BE2C (cell line): ENCODE measurements around the gene LRMDA.

Experiments
- DNase-seq: peaks from one replicate; pipeline ENCODE4 v3.0.0-alpha.2; 2020
- H3K27me3 ChIP-seq: fragments of 250-450 bp; sonication (Bioruptor Pico); 2 replicates; pipeline ENCODE4 v1.5.1; 2020; ENCODE audit warnings: mild to moderate bottlenecking
- H3K36me3 ChIP-seq: fragments of 250-450 bp; sonication (Bioruptor Pico); 2 replicates; pipeline ENCODE4 v1.5.1; 2020; ENCODE audit warnings: mild to moderate bottlenecking
- H3K4me1 ChIP-seq: fragments of 250-450 bp; sonication (Bioruptor Pico); 2 replicates; pipeline ENCODE4 v1.5.1; 2020
- H3K4me3 ChIP-seq: 2 replicates; pipeline ENCODE4 v1.5.1; 2011; ENCODE audit warnings: low read depth, low read length
- H3K9me3 ChIP-seq: fragments of 250-450 bp; sonication (Bioruptor Pico); 2 replicates; pipeline ENCODE4 v1.5.1; 2020
- TF ChIP-seq, protein P1 (sequence below): IDR thresholded peaks from 2 replicates; pipeline ENCODE4 v1.5.1; 2012; ENCODE audit warnings: mild to moderate bottlenecking, low read depth, low read length

LRMDA gene

DNA sequence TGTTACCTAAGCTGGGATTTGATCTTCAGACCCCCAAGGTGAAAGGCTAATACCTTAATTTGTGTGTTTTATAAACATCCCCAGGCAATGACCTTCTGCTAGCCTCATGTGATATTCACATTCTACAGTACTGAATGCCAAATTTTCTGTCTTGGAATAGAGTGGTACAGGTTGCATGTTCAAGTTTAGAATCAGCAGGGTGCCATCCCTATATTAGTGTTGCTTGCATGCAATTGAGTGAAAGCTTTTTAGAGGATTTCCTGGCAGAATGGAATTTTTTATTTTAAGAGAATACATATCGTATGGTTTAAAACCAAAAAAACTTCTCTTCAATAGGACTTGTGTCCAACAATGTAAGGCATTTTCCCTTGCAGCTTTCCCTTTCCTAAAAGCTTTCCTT is 107.3 kb downstream of the LRMDA start:
- Histone ChIP-seq H3K9me3 (no peaks in the 10 kb centered on the region), H3K36me3 (no peaks in the 10 kb centered on the region), H3K4me1 (peaks cover 4% of the 10 kb centered on the region; the same call in 1 of the 2 replicates), H3K4me3 (no peak overlapping the region), H3K27me3 (no peaks in the 10 kb centered on the region)
- TF ChIP-seq, protein P1, sequence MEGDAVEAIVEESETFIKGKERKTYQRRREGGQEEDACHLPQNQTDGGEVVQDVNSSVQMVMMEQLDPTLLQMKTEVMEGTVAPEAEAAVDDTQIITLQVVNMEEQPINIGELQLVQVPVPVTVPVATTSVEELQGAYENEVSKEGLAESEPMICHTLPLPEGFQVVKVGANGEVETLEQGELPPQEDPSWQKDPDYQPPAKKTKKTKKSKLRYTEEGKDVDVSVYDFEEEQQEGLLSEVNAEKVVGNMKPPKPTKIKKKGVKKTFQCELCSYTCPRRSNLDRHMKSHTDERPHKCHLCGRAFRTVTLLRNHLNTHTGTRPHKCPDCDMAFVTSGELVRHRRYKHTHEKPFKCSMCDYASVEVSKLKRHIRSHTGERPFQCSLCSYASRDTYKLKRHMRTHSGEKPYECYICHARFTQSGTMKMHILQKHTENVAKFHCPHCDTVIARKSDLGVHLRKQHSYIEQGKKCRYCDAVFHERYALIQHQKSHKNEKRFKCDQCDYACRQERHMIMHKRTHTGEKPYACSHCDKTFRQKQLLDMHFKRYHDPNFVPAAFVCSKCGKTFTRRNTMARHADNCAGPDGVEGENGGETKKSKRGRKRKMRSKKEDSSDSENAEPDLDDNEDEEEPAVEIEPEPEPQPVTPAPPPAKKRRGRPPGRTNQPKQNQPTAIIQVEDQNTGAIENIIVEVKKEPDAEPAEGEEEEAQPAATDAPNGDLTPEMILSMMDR = no peak
- DNase-seq = no peak

DNA sequence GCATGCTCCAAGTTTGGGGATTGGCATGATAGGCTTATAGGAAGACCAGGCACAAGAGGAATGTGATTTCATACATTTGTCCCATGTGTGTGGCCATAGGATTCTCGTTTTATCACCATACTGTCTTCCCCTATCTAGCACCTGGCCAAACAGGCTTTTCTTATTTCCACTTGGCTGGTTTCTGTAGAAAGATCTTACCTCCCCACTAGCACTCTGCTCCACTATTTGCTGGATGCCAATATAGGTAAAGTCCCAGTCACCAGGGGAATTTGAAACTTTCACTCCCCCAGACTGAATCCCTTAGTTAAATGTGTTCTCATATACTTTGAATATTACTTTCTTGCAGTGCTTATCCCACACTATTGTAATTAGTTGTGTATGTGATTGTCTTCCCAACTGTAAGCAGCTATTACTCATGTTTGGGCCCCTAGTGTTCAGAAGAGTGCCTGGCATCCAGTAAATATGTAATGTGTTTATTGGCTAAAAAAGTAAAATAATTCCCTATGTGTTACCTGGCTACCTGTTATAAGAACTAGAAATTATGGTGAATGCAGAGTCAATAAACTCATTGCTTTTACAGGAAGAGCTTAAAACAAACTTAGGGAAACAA is 109.0 kb downstream of the LRMDA start:
- DNase-seq = no peak
- TF ChIP-seq, protein P1 = no peak
- H3K4me1 ChIP-seq = peaks cover 4% of the 10 kb centered on the region; the same call in 1 of the 2 replicates
- no peaks in the 10 kb centered on the region for H3K27me3 ChIP-seq
- H3K36me3 ChIP-seq = no peaks in the 10 kb centered on the region
- no peak overlapping the region for H3K4me3 ChIP-seq
- no peaks in the 10 kb centered on the region for H3K9me3 ChIP-seq

DNA sequence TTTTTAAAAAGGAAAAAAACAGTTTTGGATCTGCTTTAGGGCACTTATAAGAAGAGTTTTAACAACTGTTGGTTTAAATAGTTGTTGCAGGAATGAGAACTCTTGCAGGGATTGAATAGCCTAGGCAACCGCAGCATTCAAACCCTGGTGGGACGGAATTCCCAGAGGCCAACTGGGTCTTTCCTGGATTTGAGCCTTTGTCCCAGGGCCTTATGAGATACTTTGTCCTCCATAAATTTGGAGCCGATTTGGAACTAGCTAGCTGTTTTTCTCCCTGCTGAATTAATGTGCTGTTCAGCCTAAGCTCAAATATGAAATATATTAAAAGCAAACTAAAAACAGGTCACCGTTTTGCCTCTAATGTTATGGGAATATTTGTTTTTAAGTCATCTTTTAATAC is 109.6 kb downstream of the LRMDA start:
- Histone ChIP-seq H3K4me3 (no peak overlapping the region), H3K4me1 (peaks cover 4% of the 10 kb centered on the region; the same call in 1 of the 2 replicates), H3K36me3 (no peaks in the 10 kb centered on the region), H3K27me3 (no peaks in the 10 kb centered on the region), H3K9me3 (no peaks in the 10 kb centered on the region)
- no peak for DNase-seq
- TF ChIP-seq, protein P1 = no peak

DNA sequence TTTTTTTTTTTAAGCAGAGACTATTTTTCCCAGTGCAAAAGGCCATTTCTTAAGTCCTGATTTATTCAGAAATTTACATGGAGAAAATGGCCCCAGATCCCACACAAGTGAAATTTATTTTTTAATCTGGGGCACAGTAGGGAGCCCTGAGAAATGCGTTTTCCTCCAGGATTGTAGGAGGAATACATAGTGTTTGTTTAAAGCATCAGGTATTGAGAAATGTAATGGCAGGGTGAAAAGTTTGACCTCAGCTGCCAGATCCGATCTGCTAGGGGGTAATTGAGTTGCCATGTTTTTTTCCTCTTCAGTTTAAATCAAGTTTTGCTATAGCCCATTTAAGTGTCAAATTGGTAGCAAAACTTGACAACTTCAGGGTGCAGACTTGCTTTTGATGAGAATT is 110.0 kb downstream of the LRMDA start:
- Histone ChIP-seq H3K4me1 (peaks cover 4% of the 10 kb centered on the region; the same call in 1 of the 2 replicates), H3K27me3 (no peaks in the 10 kb centered on the region), H3K9me3 (no peaks in the 10 kb centered on the region), H3K4me3 (no peak overlapping the region), H3K36me3 (no peaks in the 10 kb centered on the region)
- TF ChIP-seq, protein P1 = no peak
- DNase-seq = no peak

DNA sequence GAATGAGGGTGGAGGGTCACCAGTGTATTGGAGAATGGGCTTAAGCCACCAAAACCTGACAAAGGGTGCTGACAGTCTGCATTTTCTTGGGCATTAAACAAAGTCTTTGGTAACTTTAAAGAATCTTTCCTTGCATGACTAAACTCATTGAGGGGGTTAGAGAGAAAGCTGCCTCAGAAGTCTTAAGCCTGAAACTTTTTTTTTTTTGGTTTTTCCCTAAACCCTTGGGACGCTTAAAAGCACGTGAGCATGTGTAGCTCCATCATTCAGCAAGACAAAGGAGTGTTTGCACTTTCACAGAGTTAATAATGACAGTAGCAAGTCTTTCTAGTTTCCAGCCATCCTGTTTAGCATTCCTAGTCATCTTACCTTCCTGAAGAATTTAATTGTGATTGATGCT is 110.7 kb downstream of the LRMDA start:
- Histone ChIP-seq H3K36me3 (no peaks in the 10 kb centered on the region), H3K27me3 (no peaks in the 10 kb centered on the region), H3K9me3 (no peaks in the 10 kb centered on the region), H3K4me1 (peaks cover 4% of the 10 kb centered on the region; the same call in 1 of the 2 replicates), H3K4me3 (no peak overlapping the region)
- TF ChIP-seq, protein P1 = no peak
- no peak for DNase-seq

DNA sequence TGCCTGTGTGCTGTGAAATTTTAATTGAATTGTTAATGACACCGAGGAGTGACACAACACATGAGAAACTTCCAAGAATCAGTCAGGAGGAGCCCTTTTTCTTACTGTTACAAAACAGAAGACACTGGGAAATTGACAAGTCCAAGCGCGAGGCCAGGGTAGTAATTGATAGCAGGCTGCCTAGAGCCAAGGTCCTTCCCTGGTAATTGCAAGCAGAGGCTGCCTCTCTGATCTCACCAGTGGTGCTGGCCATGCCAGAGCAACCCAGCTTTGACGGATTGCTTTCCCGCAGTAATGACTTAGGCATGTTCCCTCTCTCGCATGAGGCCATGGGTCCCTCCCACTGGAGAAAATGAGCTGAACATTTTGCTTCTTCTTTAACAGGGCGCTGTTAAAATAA is 111.5 kb downstream of the LRMDA start:
- H3K27me3 ChIP-seq = no peaks in the 10 kb centered on the region
- no peak overlapping the region for H3K4me3 ChIP-seq
- TF ChIP-seq, protein P1 = no peak
- H3K9me3 ChIP-seq = no peaks in the 10 kb centered on the region
- peaks cover 4% of the 10 kb centered on the region; the same call in 1 of the 2 replicates for H3K4me1 ChIP-seq
- DNase-seq = peak; percentile 31
- H3K36me3 ChIP-seq = no peaks in the 10 kb centered on the region
